ENCODE results near the gene DYNC1I1.

Gene DYNC1I1

GRCh38 chr7:95772298-95772770 lies at the start of gene DYNC1I1:
TSS of gene DYNC1I1 (plus strand) at chr7:95772554. CDS start at chr7:95804730, 32,176 bp downstream.
- DNase-seq (ENCODE audit: low read depth) = no peak

- DNase-seq (ENCODE audit: low read depth) = no peak
These were observed 48.7 kb upstream of the DYNC1I1 start for GRCh38 chr7:95723583-95724180.

GRCh38 chr7:95725205-95725604 lies 47.1 kb upstream of the DYNC1I1 start:
- no peak for DNase-seq (ENCODE audit: low read depth)

GRCh38 chr7:95730493-95731280 lies 41.7 kb upstream of the DYNC1I1 start:
- no peak for DNase-seq (ENCODE audit: low read depth)

- DNase-seq (ENCODE audit: low read depth) = no peak
These were observed 35.7 kb upstream of the DYNC1I1 start for GRCh38 chr7:95736635-95737034.

- DNase-seq (ENCODE audit: low read depth) = no peak
These were observed 34.4 kb upstream of the DYNC1I1 start for GRCh38 chr7:95737828-95738505.

GRCh38 chr7:95749044-95749443 lies 23.3 kb upstream of the DYNC1I1 start:
- DNase-seq (ENCODE audit: low read depth) = no peak

GRCh38 chr7:95749515-95749914 lies 22.8 kb upstream of the DYNC1I1 start:
- DNase-seq (ENCODE audit: low read depth) = no peak

GRCh38 chr7:95753440-95753839 lies 18.9 kb upstream of the DYNC1I1 start:
- DNase-seq (ENCODE audit: low read depth) = no peak

- DNase-seq (ENCODE audit: low read depth) = no peak
These were observed 16.9 kb upstream of the DYNC1I1 start for GRCh38 chr7:95755277-95755934.

- no peak for DNase-seq (ENCODE audit: low read depth)
These were observed 14.2 kb upstream of the DYNC1I1 start for GRCh38 chr7:95758187-95758586.

- DNase-seq (ENCODE audit: low read depth) = no peak
These were observed 6.3 kb upstream of the DYNC1I1 start for GRCh38 chr7:95766086-95766485.

GRCh38 chr7:95766657-95767056 lies 5.7 kb upstream of the DYNC1I1 start:
- DNase-seq (ENCODE audit: low read depth) = no peak

- no peak for DNase-seq (ENCODE audit: low read depth)
These were observed 622 bp downstream of the DYNC1I1 start for GRCh38 chr7:95772771-95773581.

GRCh38 chr7:95776561-95777185 lies 4.3 kb downstream of the DYNC1I1 start:
- DNase-seq (ENCODE audit: low read depth) = no peak

- no peak for DNase-seq (ENCODE audit: low read depth)
These were observed 4.9 kb downstream of the DYNC1I1 start for GRCh38 chr7:95777269-95777668.

- DNase-seq (ENCODE audit: low read depth) = no peak
These were observed 8.3 kb downstream of the DYNC1I1 start for GRCh38 chr7:95780665-95781064.

- no peak for DNase-seq (ENCODE audit: low read depth)
These were observed 9.7 kb downstream of the DYNC1I1 start for GRCh38 chr7:95781961-95782586.

- no peak for DNase-seq (ENCODE audit: low read depth)
These were observed 12.4 kb downstream of the DYNC1I1 start for GRCh38 chr7:95784796-95785195.

GRCh38 chr7:95788258-95788657 lies 15.9 kb downstream of the DYNC1I1 start:
- DNase-seq (ENCODE audit: low read depth) = no peak

GRCh38 chr7:95788884-95789283 lies 16.5 kb downstream of the DYNC1I1 start:
- no peak for DNase-seq (ENCODE audit: low read depth)
